GM23338 (cell line): ENCODE data around the gene NSL1.

Source experiments
- CREB1 ChIP-seq: fragments of 250-450 bp; sonication (Bioruptor Pico); IDR thresholded peaks from 2 replicates; pipeline ENCODE4 v1.5.0; 2020; ENCODE audit warnings: low read depth, mild to moderate bottlenecking, moderate library complexity
- EZH2 ChIP-seq: fragments of 200-600 bp; sonication (generic); IDR thresholded peaks from one replicate; pipeline ENCODE4 v1.8.0; 2017; ENCODE audit warnings: antibody characterized with exemption, mild to moderate bottlenecking, low read depth; ENCODE audit not compliant: unreplicated experiment
- EZH2phosphoT487 ChIP-seq: fragments of 200-600 bp; sonication (generic); IDR thresholded peaks from one replicate; pipeline ENCODE4 v1.8.1; 2018; ENCODE audit warnings: antibody characterized with exemption; ENCODE audit not compliant: unreplicated experiment
- JUNB ChIP-seq: IDR thresholded peaks from one replicate; pipeline ENCODE4 v1.6.1; 2016; ENCODE audit warnings: antibody characterized with exemption; ENCODE audit not compliant: unreplicated experiment
- NANOG ChIP-seq: IDR thresholded peaks from 2 replicates; pipeline ENCODE4 v1.6.1; 2016; ENCODE audit warnings: antibody characterized with exemption, borderline replicate concordance
- POLR2AphosphoS5 ChIP-seq: IDR thresholded peaks from 2 replicates; pipeline ENCODE4 v1.6.1; 2016; ENCODE audit warnings: antibody characterized with exemption, low read depth
- STAT1 ChIP-seq: IDR thresholded peaks from one replicate; pipeline ENCODE4 v1.6.1; 2016; ENCODE audit warnings: antibody characterized with exemption; ENCODE audit not compliant: unreplicated experiment
- ZNF114 ChIP-seq: fragments of 250-450 bp; sonication (Bioruptor Pico); IDR thresholded peaks from 2 replicates; pipeline ENCODE4 v1.5.0; 2020; ENCODE audit warnings: mild to moderate bottlenecking, moderate library complexity
- ZNF331 ChIP-seq: fragments of 250-450 bp; sonication (Bioruptor Pico); IDR thresholded peaks from 2 replicates; pipeline ENCODE4 v1.5.0; 2020; ENCODE audit warnings: low read depth, mild to moderate bottlenecking, moderate library complexity
- TF ChIP-seq, protein P1 (sequence below), 2 experiments: fragments of 200-600 bp in 1 of 2; sonication (generic) in 1 of 2; conservative IDR thresholded peaks; 2 replicates each; pipeline versions ENCODE4 v1.5.1 to v1.6.1; 2016 to 2017; ENCODE audit warnings: antibody characterized with exemption in 2 of 2, low read depth in 2 of 2, mild to moderate bottlenecking in 2 of 2, moderate library complexity in 1 of 2
- TF ChIP-seq, protein P2 (sequence below): IDR thresholded peaks from one replicate; pipeline ENCODE4 v1.6.1; 2018; ENCODE audit warnings: antibody characterized with exemption; ENCODE audit not compliant: unreplicated experiment
- TF ChIP-seq, protein P3 (sequence below): IDR thresholded peaks from 2 replicates; pipeline ENCODE4 v1.6.1; 2016; ENCODE audit warnings: antibody characterized with exemption

DNA sequence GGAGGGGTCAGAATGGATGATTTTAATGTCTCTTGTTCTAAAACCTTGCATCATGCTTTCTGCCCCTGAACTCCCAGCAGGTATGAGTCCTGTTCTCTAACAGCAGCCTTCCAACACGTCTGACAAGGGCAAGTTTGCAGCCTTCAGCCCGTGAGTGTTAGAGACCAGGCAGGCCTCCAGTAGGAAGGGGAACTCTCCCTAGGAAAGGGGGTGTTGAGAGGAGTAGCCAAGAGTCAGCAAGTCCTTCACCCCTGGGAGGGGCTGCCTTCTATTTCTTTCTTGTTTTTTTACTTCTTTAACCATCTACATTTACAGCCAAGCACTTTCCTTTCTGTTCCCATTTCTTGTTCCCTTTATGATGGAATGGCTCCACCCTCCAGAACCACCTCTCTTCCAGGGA, 106.1 kb downstream of the NSL1 start:
- TF ChIP-seq, protein P1, sequence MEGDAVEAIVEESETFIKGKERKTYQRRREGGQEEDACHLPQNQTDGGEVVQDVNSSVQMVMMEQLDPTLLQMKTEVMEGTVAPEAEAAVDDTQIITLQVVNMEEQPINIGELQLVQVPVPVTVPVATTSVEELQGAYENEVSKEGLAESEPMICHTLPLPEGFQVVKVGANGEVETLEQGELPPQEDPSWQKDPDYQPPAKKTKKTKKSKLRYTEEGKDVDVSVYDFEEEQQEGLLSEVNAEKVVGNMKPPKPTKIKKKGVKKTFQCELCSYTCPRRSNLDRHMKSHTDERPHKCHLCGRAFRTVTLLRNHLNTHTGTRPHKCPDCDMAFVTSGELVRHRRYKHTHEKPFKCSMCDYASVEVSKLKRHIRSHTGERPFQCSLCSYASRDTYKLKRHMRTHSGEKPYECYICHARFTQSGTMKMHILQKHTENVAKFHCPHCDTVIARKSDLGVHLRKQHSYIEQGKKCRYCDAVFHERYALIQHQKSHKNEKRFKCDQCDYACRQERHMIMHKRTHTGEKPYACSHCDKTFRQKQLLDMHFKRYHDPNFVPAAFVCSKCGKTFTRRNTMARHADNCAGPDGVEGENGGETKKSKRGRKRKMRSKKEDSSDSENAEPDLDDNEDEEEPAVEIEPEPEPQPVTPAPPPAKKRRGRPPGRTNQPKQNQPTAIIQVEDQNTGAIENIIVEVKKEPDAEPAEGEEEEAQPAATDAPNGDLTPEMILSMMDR (conservative IDR thresholded peaks at IDR 0.05; ENCODE audit: low read depth in 2 of 2), result no peak
- TF ChIP-seq CREB1 (CRISPR knock-in tag), result no peak
- TF ChIP-seq JUNB, result no peak
- TF ChIP-seq, protein P2, sequence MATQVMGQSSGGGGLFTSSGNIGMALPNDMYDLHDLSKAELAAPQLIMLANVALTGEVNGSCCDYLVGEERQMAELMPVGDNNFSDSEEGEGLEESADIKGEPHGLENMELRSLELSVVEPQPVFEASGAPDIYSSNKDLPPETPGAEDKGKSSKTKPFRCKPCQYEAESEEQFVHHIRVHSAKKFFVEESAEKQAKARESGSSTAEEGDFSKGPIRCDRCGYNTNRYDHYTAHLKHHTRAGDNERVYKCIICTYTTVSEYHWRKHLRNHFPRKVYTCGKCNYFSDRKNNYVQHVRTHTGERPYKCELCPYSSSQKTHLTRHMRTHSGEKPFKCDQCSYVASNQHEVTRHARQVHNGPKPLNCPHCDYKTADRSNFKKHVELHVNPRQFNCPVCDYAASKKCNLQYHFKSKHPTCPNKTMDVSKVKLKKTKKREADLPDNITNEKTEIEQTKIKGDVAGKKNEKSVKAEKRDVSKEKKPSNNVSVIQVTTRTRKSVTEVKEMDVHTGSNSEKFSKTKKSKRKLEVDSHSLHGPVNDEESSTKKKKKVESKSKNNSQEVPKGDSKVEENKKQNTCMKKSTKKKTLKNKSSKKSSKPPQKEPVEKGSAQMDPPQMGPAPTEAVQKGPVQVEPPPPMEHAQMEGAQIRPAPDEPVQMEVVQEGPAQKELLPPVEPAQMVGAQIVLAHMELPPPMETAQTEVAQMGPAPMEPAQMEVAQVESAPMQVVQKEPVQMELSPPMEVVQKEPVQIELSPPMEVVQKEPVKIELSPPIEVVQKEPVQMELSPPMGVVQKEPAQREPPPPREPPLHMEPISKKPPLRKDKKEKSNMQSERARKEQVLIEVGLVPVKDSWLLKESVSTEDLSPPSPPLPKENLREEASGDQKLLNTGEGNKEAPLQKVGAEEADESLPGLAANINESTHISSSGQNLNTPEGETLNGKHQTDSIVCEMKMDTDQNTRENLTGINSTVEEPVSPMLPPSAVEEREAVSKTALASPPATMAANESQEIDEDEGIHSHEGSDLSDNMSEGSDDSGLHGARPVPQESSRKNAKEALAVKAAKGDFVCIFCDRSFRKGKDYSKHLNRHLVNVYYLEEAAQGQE, result no peak
- TF ChIP-seq EZH2phosphoT487, result no peak
- TF ChIP-seq POLR2AphosphoS5, result no peak
- no peak for TF ChIP-seq EZH2
- TF ChIP-seq, protein P3, sequence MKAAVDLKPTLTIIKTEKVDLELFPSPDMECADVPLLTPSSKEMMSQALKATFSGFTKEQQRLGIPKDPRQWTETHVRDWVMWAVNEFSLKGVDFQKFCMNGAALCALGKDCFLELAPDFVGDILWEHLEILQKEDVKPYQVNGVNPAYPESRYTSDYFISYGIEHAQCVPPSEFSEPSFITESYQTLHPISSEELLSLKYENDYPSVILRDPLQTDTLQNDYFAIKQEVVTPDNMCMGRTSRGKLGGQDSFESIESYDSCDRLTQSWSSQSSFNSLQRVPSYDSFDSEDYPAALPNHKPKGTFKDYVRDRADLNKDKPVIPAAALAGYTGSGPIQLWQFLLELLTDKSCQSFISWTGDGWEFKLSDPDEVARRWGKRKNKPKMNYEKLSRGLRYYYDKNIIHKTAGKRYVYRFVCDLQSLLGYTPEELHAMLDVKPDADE, result no peak
- TF ChIP-seq NANOG, result no peak
- no peak for TF ChIP-seq ZNF331 (CRISPR knock-in tag)
- TF ChIP-seq STAT1, result no peak
- TF ChIP-seq ZNF114 (CRISPR knock-in tag), result no peak
